Dermis microvascular lymphatic vessel endothelial cell (primary cell): ENCODE results near the gene KRT10. TPM values are rescaled to one million over a fixed set of nuclear protein-coding genes. Genes with fewer than 3 reads are reported as not detected.

ENCODE experiments used
- total RNA-seq: library from RNA; depleted of rRNA; stranded (reverse); fragments of >200 nt; gene quantifications from 2 replicates; pipeline ENCODE4 v1.2.1, GENCODE V29; 2014

Gene KRT10
- total RNA-seq, 1 donor from 2014 or later, result 2.3 TPM

Other genes with a start within 250 kb of the KRT10 start
- gene SMARCE1, start 174.8 kb downstream of the KRT10 start, total RNA-seq, result 61.1 and 63.3 TPM in 2 replicates
- 0.13 TPM in 2 replicates for gene KRT222, start 157.4 kb downstream of the KRT10 start, total RNA-seq
- not detected in 2 replicates for gene KRT24, start 118.9 kb downstream of the KRT10 start, total RNA-seq
- gene KRT25, start 67.3 kb downstream of the KRT10 start, total RNA-seq, result not detected in 2 replicates
- gene KRT26, start 50.4 kb downstream of the KRT10 start, total RNA-seq, result not detected in 2 replicates
- not detected in 2 replicates for gene KRT27, start 40.1 kb downstream of the KRT10 start, total RNA-seq
- gene KRT28, start 22.7 kb downstream of the KRT10 start, total RNA-seq, result not detected in 2 replicates
- gene KRT12, start 44.6 kb upstream of the KRT10 start, total RNA-seq, result not detected in 2 replicates
- not detected in 2 replicates for gene KRT20, start 62.6 kb upstream of the KRT10 start, total RNA-seq
- 2.1 TPM in 1 of 2 replicates, not detected in the other for gene KRT23, start 115.0 kb upstream of the KRT10 start, total RNA-seq
- not detected in 2 replicates for gene KRT39, start 144.3 kb upstream of the KRT10 start, total RNA-seq
- not detected in 2 replicates for gene KRT40, start 161.7 kb upstream of the KRT10 start, total RNA-seq
- gene KRTAP3-3, start 171.6 kb upstream of the KRT10 start, total RNA-seq, result not detected in 2 replicates
- gene KRTAP3-2, start 177.3 kb upstream of the KRT10 start, total RNA-seq, result not detected in 2 replicates
- not detected in 2 replicates for gene KRTAP3-1, start 186.5 kb upstream of the KRT10 start, total RNA-seq
- not detected in 2 replicates for gene KRTAP1-5, start 204.6 kb upstream of the KRT10 start, total RNA-seq
- gene KRTAP1-4, start 207.6 kb upstream of the KRT10 start, total RNA-seq, result not detected in 2 replicates
- not detected in 2 replicates for gene KRTAP1-3, start 212.3 kb upstream of the KRT10 start, total RNA-seq
- gene KRTAP1-1, start 218.8 kb upstream of the KRT10 start, total RNA-seq, result not detected in 2 replicates
- not detected in 2 replicates for gene KRTAP2-1, start 224.7 kb upstream of the KRT10 start, total RNA-seq
- gene KRTAP2-2, start 232.6 kb upstream of the KRT10 start, total RNA-seq, result not detected in 2 replicates
- not detected in 2 replicates for gene KRTAP2-3, start 237.5 kb upstream of the KRT10 start, total RNA-seq
- not detected in 2 replicates for gene KRTAP2-4, start 243.3 kb upstream of the KRT10 start, total RNA-seq